ENCODE results near the gene GDF15.

GRCh38 chr19:18408053-18408476, 22.1 kb downstream of the GDF15 start:
- no peak for TF ChIP-seq GABPA (IDR thresholded peaks at IDR 0.05; ENCODE audit: low read depth)
- no peak for TF ChIP-seq CHD2 (IDR thresholded peaks at IDR 0.05; ENCODE audit: low read length, partially characterized antibody)
- no peak for TF ChIP-seq POLR2AphosphoS5 (IDR thresholded peaks at IDR 0.05; ENCODE audit: low read depth, low read length)
- TF ChIP-seq, protein P1, sequence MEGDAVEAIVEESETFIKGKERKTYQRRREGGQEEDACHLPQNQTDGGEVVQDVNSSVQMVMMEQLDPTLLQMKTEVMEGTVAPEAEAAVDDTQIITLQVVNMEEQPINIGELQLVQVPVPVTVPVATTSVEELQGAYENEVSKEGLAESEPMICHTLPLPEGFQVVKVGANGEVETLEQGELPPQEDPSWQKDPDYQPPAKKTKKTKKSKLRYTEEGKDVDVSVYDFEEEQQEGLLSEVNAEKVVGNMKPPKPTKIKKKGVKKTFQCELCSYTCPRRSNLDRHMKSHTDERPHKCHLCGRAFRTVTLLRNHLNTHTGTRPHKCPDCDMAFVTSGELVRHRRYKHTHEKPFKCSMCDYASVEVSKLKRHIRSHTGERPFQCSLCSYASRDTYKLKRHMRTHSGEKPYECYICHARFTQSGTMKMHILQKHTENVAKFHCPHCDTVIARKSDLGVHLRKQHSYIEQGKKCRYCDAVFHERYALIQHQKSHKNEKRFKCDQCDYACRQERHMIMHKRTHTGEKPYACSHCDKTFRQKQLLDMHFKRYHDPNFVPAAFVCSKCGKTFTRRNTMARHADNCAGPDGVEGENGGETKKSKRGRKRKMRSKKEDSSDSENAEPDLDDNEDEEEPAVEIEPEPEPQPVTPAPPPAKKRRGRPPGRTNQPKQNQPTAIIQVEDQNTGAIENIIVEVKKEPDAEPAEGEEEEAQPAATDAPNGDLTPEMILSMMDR (IDR thresholded peaks at IDR 0.05), result peak; percentile 55
- no peak for TF ChIP-seq REST (IDR thresholded peaks at IDR 0.05; ENCODE audit: low read depth, low read length)
- TF ChIP-seq, protein P2, sequence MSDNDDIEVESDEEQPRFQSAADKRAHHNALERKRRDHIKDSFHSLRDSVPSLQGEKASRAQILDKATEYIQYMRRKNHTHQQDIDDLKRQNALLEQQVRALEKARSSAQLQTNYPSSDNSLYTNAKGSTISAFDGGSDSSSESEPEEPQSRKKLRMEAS (IDR thresholded peaks at IDR 0.05; ENCODE audit: low read depth), result no peak
- TF ChIP-seq TAF1 (IDR thresholded peaks at IDR 0.05; ENCODE audit: borderline replicate concordance, low read depth, low read length), result no peak
